DND-41 (cell line): ENCODE results near the gene AHNAK2.

Source experiments
- ATAC-seq: fragments of 200-7000 bp; cut with Tn5 transposase; 3 replicates; pipeline ENCODE4 v1.9.1; 2021; ENCODE audit warnings: low read depth; ENCODE audit not compliant: insufficient read depth
- DNase-seq: peaks from one replicate; pipeline ENCODE4 v3.0.0-alpha.2; 2020
- H2AFZ ChIP-seq: 2 replicates; pipeline ENCODE4 v1.6.0; 2012; ENCODE audit warnings: low read depth, low read length
- H3K27ac ChIP-seq: 2 replicates; pipeline ENCODE4 v1.5.1; 2012; ENCODE audit warnings: low read length, inconsistent platforms
- H3K27me3 ChIP-seq: fragments of 200-600 bp; sonication (generic); 2 replicates; pipeline ENCODE4 v1.6.0; 2012; ENCODE audit warnings: low read length, mild to moderate bottlenecking, inconsistent platforms; ENCODE audit not compliant: insufficient read depth, poor library complexity
- H3K36me3 ChIP-seq: 2 replicates; pipeline ENCODE4 v1.5.1; 2012; ENCODE audit warnings: low read length, inconsistent platforms; ENCODE audit not compliant: insufficient read depth
- H3K4me1 ChIP-seq: 2 replicates; pipeline ENCODE4 v1.5.1; 2012; ENCODE audit warnings: mild to moderate bottlenecking, low read length; ENCODE audit not compliant: insufficient read depth
- H3K4me2 ChIP-seq: 2 replicates; pipeline ENCODE4 v1.6.0; 2012; ENCODE audit warnings: mild to moderate bottlenecking, moderate library complexity, low read length, inconsistent platforms; ENCODE audit not compliant: insufficient read depth
- H3K4me3 ChIP-seq, 2 experiments: fragments of 200-600 bp in 1 of 2; shearing (Covaris generic) in 1 of 2; 2 replicates each; pipeline ENCODE4 v1.5.1; 2012 to 2016; ENCODE audit warnings: inconsistent platforms in 2 of 2, low read length in 2 of 2, mild to moderate bottlenecking in 2 of 2, low read depth in 1 of 2, moderate library complexity in 1 of 2
- H3K79me2 ChIP-seq: 2 replicates; pipeline ENCODE4 v1.6.0; 2012; ENCODE audit warnings: low read length, inconsistent platforms; ENCODE audit not compliant: insufficient read depth
- H3K9ac ChIP-seq: 2 replicates; pipeline ENCODE4 v1.6.0; 2012; ENCODE audit warnings: low read depth, mild to moderate bottlenecking, inconsistent platforms, low read length, moderate library complexity
- H3K9me3 ChIP-seq: 2 replicates; pipeline ENCODE4 v1.5.1; 2012; ENCODE audit warnings: low read length, moderate library complexity, mild to moderate bottlenecking, inconsistent platforms; ENCODE audit not compliant: insufficient read depth, severe bottlenecking
- H4K20me1 ChIP-seq: 2 replicates; pipeline ENCODE4 v1.6.0; 2012; ENCODE audit warnings: low read length; ENCODE audit not compliant: insufficient read depth
- CTCF ChIP-seq: IDR thresholded peaks from 2 replicates; pipeline ENCODE4 v1.5.1; 2012; ENCODE audit warnings: borderline replicate concordance, low read length, moderate library complexity, mild to moderate bottlenecking; ENCODE audit not compliant: poor library complexity, severe bottlenecking; ENCODE audit errors: extremely low read depth
- EZH2 ChIP-seq: IDR thresholded peaks from 3 replicates; pipeline ENCODE4 v1.6.1; 2012; ENCODE audit warnings: borderline replicate concordance, low read depth, mild to moderate bottlenecking, moderate library complexity, low read length, inconsistent platforms; ENCODE audit not compliant: severe bottlenecking

The AHNAK2 gene

GRCh38 chr14:104975481-104976197, 2.5 kb downstream of the AHNAK2 start:
- Histone ChIP-seq H3K27me3 (no peaks in the 10 kb centered on the region), H4K20me1 (peaks cover 3% of the 10 kb centered on the region), H3K4me3 (no peak overlapping the region)

GRCh38 chr14:104974665-104975390, 3.3 kb downstream of the AHNAK2 start:
- H3K4me1 ChIP-seq: no peaks in the 10 kb centered on the region; the same call in 1 of the 2 replicates
- no peaks in the 10 kb centered on the region for H3K79me2 ChIP-seq
- no peaks in the 10 kb centered on the region for H3K36me3 ChIP-seq
- H4K20me1 ChIP-seq: peaks cover 3% of the 10 kb centered on the region
- H2AFZ ChIP-seq: no peak overlapping the region
- no peaks in the 10 kb centered on the region for H3K9me3 ChIP-seq
- H3K4me3 ChIP-seq: no peak overlapping the region
- H3K27me3 ChIP-seq: no peaks in the 10 kb centered on the region
- ATAC-seq (no peak), DNase-seq (no peak)
- H3K27ac ChIP-seq: no peak overlapping the region
- no peak overlapping the region for H3K9ac ChIP-seq
- TF ChIP-seq CTCF (no peak), EZH2 (no peak)
- no peak overlapping the region for H3K4me2 ChIP-seq

More at GRCh38 chr14:104975481-104976197, 2.5 kb downstream of the AHNAK2 start:
- TF ChIP-seq EZH2 (no peak), CTCF (peak; percentile 56)
- Histone ChIP-seq H3K9ac (no peak overlapping the region), H3K36me3 (no peaks in the 10 kb centered on the region), H3K4me1 (no peaks in the 10 kb centered on the region; the same call in 1 of the 2 replicates), H3K79me2 (no peaks in the 10 kb centered on the region), H3K27ac (no peak overlapping the region), H3K4me2 (no peak overlapping the region), H3K9me3 (no peaks in the 10 kb centered on the region), H2AFZ (no peak overlapping the region)
- DNase-seq: peak; percentile 50
- ATAC-seq: peak; percentile 65

- no peaks in the 10 kb centered on the region for H3K79me2 ChIP-seq
- H3K9ac ChIP-seq: no peak overlapping the region
- H3K27ac ChIP-seq: no peak overlapping the region
- TF ChIP-seq EZH2 (no peak), CTCF (no peak)
- ATAC-seq (no peak), DNase-seq (no peak)
- no peak overlapping the region for H3K4me3 ChIP-seq
- H4K20me1 ChIP-seq: peaks cover 6% of the 10 kb centered on the region
- no peaks in the 10 kb centered on the region for H3K36me3 ChIP-seq
- H2AFZ ChIP-seq: no peak overlapping the region
- H3K9me3 ChIP-seq: no peaks in the 10 kb centered on the region
- no peak overlapping the region for H3K4me2 ChIP-seq
- H3K4me1 ChIP-seq: no peaks in the 10 kb centered on the region; the same call in 1 of the 2 replicates
- H3K27me3 ChIP-seq: no peaks in the 10 kb centered on the region
Observed at GRCh38 chr14:104974146-104974541, 4.0 kb downstream of the AHNAK2 start.
